Urinary bladder (tissue), 4 donors: ENCODE measurements around the gene SENP8. TPM values are rescaled to one million over a fixed set of nuclear protein-coding genes. Genes with fewer than 3 reads are reported as not detected.

Experiments
- DNase-seq: peaks from one replicate; pipeline ENCODE4 v3.0.0-alpha.2; 2015; ENCODE audit errors: extremely low spot score
- H3K27ac ChIP-seq: one replicate; pipeline ENCODE4 v1.5.1; 2013; ENCODE audit warnings: low read depth, mild to moderate bottlenecking, moderate library complexity
- H3K36me3 ChIP-seq: one replicate; pipeline ENCODE4 v1.6.1; 2013; ENCODE audit warnings: mild to moderate bottlenecking, moderate library complexity; ENCODE audit not compliant: insufficient read depth
- H3K4me1 ChIP-seq: one replicate; pipeline ENCODE4 v1.6.1; 2013; ENCODE audit warnings: mild to moderate bottlenecking, moderate library complexity; ENCODE audit not compliant: insufficient read depth
- H3K4me3 ChIP-seq: one replicate; pipeline ENCODE4 v1.5.1; 2013; ENCODE audit warnings: low read depth, low read length
- WGBS: extraction: QIAGEN DNeasy Blood & Tissue Kit; methylation state at CpG from one replicate; pipeline ENCODE4 v1.1.7; 2013; 5-methylcytosine and 5-hydroxymethylcytosine counted together
- polyA plus RNA-seq: library from polyadenylated mRNA; stranded (reverse); fragments of 200-250 nt; gene quantifications from one replicate; pipeline ENCODE4 v1.2.3, GENCODE V29; 2013
- total RNA-seq: library from RNA; depleted of rRNA; stranded (reverse); fragments of >200 nt; gene quantifications from one replicate; pipeline ENCODE4 v1.2.3, GENCODE V29; 2014
- donor health status: healthy with polysubstance abuse.
- donor health status: healthy.

The SENP8 gene
- total and polyA plus RNA-seq, 2 donors = 1.8 to 2.6 TPM

DNA sequence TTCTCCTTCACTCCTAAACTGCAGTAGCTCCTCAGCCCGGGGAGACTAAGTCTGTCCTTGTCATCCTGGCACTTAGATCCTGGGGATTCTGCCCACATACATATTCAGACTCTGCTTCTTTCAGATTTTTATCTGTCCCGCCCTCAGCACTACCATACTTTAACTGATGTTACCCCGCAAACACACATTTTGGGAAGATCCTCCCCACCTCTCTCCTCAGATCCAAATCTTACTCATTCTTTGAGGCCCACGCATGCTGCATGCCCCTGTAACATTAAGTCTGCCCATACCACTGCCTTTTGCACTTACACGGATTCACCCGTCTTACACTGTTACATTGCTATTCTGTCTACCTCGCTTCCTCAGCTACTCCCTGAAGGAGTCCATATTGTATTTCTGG is 36.1 kb downstream of the SENP8 start:
- Histone ChIP-seq H3K27ac (no peak overlapping the region), H3K4me1 (no peaks in the 10 kb centered on the region), H3K36me3 (no peaks in the 10 kb centered on the region), H3K4me3 (no peak overlapping the region)
- no peak for DNase-seq
- WGBS = 96% methylated on average over 7 of the region's 7 CpGs

DNA sequence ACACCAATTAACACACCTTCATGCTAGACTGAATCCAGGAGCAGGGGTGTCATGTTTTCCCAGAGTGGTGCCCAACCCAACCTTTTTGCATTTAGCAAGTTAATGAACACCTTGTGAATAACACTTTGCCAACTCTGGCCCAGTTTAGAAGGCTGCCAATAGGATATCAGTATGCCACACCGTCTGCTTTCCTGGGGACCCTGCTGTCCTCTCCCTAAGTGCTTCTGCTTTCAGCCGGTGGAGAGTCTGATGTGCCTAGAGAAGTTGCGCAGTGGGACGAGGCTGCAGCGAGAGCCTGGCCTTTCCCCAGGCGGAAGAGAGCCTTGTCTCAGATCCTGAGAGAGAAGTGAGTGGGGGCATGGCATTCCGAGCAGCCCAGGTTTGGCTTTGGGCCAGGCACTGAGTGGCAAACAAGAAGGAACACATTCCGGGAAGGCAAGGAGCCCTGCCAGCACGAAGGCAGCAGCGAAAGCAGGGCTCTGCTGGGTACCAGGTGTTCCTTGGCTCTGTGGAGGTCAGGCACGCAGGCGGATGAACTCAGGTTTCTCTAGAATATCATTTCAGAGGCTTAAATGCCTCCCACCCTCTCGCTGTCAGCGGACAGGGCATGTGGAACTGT is 36.9 kb downstream of the SENP8 start:
- WGBS = 26% methylated on average over 14 of the region's 14 CpGs
- peak overlapping the region; percentile 34 for H3K4me3 ChIP-seq
- no peak overlapping the region for H3K27ac ChIP-seq
- H3K4me1 ChIP-seq = no peaks in the 10 kb centered on the region
- H3K36me3 ChIP-seq = no peaks in the 10 kb centered on the region
- no peak for DNase-seq

GRCh38 chr15:72155635-72156616 is 37.7 kb downstream of the SENP8 start:
- no peaks in the 10 kb centered on the region for H3K36me3 ChIP-seq
- peak overlapping the region; percentile 34 for H3K4me3 ChIP-seq
- 4% methylated on average over 19 of the region's 19 CpGs for WGBS
- no peak overlapping the region for H3K27ac ChIP-seq
- DNase-seq = peak; percentile 88
- H3K4me1 ChIP-seq = no peaks in the 10 kb centered on the region

- WGBS = 95% methylated on average over 2 of the region's 2 CpGs
- Histone ChIP-seq H3K27ac (no peak overlapping the region), H3K4me1 (no peaks in the 10 kb centered on the region), H3K4me3 (no peak overlapping the region), H3K36me3 (no peaks in the 10 kb centered on the region)
- no peak for DNase-seq
Observed at GRCh38 chr15:72156928-72157327, 38.7 kb downstream of the SENP8 start.

- H3K4me1 ChIP-seq = no peaks in the 10 kb centered on the region
- no peak overlapping the region for H3K4me3 ChIP-seq
- H3K36me3 ChIP-seq = no peaks in the 10 kb centered on the region
- H3K27ac ChIP-seq = no peak overlapping the region
- WGBS = 93% methylated on average over 5 of the region's 5 CpGs
- no peak for DNase-seq
Observed at GRCh38 chr15:72160696-72161245, 42.6 kb downstream of the SENP8 start.

GRCh38 chr15:72161361-72162132 is 43.3 kb downstream of the SENP8 start:
- 73% methylated on average over 7 of the region's 7 CpGs for WGBS
- DNase-seq = no peak
- H3K4me3 ChIP-seq = no peak overlapping the region
- H3K36me3 ChIP-seq = no peaks in the 10 kb centered on the region
- no peak overlapping the region for H3K27ac ChIP-seq
- H3K4me1 ChIP-seq = no peaks in the 10 kb centered on the region

DNA sequence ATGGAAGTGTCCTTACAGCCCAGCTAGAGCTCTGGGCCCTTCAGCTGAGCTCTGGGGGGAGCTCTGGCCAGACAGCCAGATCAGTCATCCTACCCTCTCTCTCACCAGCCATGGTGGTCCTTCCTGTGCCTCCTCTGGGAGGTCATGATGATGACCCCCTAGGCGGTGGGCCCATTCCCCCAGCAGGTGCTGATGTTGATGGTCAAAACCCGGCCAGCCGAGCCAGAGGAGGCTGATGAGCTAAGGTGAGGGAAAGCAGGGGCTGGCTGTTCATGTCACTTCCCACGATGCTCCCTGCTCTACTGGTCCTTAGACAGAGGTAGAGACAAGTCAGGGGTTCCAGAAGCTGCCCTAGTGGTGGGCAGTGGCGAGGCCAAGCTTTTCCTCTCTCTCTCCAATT is 44.4 kb downstream of the SENP8 start:
- Histone ChIP-seq H3K36me3 (no peaks in the 10 kb centered on the region), H3K4me1 (no peaks in the 10 kb centered on the region), H3K4me3 (no peak overlapping the region), H3K27ac (no peak overlapping the region)
- no peak for DNase-seq
- 93% methylated on average over 5 of the region's 5 CpGs for WGBS

- no peaks in the 10 kb centered on the region for H3K36me3 ChIP-seq
- no peak overlapping the region for H3K4me3 ChIP-seq
- H3K4me1 ChIP-seq = no peaks in the 10 kb centered on the region
- H3K27ac ChIP-seq = no peak overlapping the region
- DNase-seq = no peak
- WGBS = 70% methylated on average over 4 of the region's 4 CpGs
Observed at GRCh38 chr15:72163719-72164118, 45.5 kb downstream of the SENP8 start.

DNA sequence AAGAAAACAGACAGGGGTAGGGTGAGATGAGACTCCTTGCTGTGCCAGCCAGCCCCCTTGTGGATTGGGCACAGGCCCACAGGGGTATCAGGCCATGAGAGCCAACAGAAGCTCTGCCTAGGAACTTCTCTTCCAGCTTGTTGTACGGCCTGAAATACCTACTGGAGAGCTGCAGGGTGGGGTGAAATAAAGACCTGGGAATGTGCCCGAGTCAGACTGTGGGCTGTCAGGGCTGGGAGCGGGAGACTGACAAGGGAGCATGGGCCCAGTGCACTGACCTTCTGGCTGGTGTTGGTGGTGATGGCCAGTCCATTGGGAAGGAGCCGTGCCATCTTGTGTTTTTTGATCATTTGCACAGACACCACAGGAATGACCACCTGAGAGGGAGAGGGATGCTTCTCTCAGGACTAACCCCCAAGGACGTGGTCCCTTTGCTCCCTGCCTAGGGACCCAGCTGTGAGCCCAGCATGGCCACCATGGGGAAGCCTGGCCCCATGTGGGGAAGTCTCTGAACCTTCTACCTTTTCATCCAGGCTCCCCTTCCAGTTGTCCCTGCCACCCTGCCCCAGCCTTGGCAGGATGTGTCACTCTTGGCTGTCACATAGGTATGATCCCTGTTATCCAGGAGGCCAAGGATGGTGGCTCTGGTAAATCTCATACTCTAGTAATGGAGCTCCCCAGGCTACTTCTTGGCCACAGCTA is 48.7 kb downstream of the SENP8 start:
- no peaks in the 10 kb centered on the region for H3K4me1 ChIP-seq
- no peak overlapping the region for H3K27ac ChIP-seq
- H3K36me3 ChIP-seq = no peaks in the 10 kb centered on the region
- WGBS = 94% methylated on average over 5 of the region's 5 CpGs
- no peak overlapping the region for H3K4me3 ChIP-seq
- DNase-seq = no peak

DNA sequence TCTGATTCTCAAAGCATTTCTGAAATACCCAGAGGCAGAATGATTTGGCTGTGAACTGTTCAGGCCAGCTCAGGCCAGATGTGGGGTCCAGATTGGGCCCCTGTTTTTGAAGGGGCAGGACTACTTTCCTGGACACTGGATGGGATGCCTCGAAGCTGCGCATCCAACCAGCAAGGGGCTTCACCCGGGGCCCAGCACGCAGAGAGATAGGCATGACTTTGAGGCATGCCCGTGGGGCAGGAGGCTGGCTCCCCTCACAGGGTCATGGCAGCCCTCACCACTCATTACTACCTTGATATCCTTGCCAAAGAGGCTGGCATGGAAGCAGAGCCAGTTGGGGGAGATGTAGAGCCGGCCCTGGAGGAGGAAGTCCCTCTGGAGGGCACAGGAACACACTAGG is 49.2 kb downstream of the SENP8 start:
- Histone ChIP-seq H3K36me3 (no peaks in the 10 kb centered on the region), H3K27ac (no peak overlapping the region), H3K4me1 (no peaks in the 10 kb centered on the region), H3K4me3 (no peak overlapping the region)
- no peak for DNase-seq
- 74% methylated on average over 6 of the region's 6 CpGs for WGBS

GRCh38 chr15:72168131-72168807 is 50.1 kb downstream of the SENP8 start:
- no peak for DNase-seq
- 19% methylated on average over 7 of the region's 7 CpGs for WGBS
- no peak overlapping the region for H3K27ac ChIP-seq
- H3K4me3 ChIP-seq = no peak overlapping the region
- H3K36me3 ChIP-seq = no peaks in the 10 kb centered on the region
- H3K4me1 ChIP-seq = no peaks in the 10 kb centered on the region

DNA sequence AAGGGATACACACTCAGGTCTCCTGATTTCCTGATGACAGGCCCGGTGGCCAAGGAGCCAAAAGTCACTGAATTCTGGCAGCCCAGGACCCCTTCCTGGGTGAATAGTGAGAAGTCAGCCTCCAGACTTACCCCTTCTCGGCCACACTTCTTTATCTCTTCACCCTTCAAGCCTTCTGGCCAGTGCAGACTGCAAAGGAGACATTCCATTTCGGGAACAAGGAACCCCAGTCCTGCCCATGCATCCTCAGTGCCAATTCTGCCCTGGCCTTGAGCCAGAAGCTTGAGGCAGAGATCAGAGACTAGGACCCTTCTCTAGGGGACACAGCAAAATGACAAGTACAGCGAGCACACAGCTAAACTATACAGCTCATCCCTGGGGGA is 50.6 kb downstream of the SENP8 start:
- Histone ChIP-seq H3K4me1 (no peaks in the 10 kb centered on the region), H3K27ac (no peak overlapping the region), H3K36me3 (no peaks in the 10 kb centered on the region), H3K4me3 (no peak overlapping the region)
- no peak for DNase-seq
- 47% methylated on average over 4 of the region's 4 CpGs for WGBS
